Stimulated activated naive CD8-positive, alpha-beta T cell treated with anti-CD3 and anti-CD28 coated beads, Interleukin-15, Interleukin-2, amounts not matched to agents 100 U/mL and 50 U/mL, for 24 hours (primary cell): ENCODE data around the gene WDR45B.
A peak's percentile ranks its signal among the peaks of the same experiment; 100 is the strongest.
"Not testable (repeated sequence)": the region's sequence is repeated elsewhere in the genome, so short reads cannot be mapped to it uniquely, and the experiment has no call there.

Source experiments
- ATAC-seq: fragments of 150-1000 bp; cut with Tn5 transposase; one replicate; pipeline ENCODE4 v1.10.0; 2021
- DNase-seq: peaks from one replicate; pipeline ENCODE4 v3.0.0; 2021

The WDR45B gene

DNA sequence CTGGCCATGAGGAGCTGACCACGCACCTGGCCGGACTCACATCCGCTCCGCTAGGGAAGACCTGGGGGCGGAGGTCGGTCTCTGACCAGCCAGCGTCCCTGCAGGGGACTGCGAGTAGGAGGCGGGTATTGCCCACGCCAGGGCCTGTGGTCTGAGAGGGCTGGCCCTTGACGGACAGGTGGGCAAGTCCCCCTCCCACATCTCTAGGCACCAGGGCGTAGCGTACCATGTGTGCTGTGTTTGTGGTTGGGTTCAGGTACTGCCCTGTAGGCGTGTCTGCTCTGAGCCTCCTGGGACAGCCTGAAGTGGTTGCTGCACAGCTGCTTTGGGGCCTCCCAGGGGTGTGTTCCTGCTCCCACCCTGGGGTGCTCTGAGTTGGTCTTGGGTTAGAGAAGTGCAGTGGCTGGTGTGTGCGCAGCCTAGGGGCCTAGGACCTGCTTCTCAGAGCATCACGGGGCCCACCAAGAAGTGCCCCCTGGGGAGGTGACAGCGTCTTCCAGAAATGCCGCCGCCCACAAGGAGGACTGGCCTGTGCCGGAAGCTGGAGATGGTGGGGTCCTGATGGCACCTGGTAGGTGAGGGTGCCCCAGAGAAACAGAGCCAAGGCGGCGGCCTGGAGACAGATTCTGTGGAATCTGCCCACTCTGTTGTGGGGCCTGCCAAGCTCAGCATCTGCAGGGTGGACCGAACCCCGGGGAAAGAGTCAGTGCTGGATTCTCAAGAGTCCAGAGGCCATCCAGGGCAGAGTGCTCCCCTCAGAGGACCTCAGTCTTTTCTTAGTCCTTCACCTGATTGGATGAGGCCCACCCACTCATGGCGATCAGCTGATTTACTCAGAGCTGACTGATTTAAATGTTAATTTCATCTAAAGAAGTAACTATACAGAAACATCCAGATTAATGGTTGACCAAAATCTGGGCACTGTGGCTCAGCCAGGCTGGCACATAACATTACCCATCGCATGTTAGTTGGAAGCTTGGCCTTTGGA, 48.3 kb downstream of the WDR45B start:
- ATAC-seq (no peak), DNase-seq (no peak)

DNA sequence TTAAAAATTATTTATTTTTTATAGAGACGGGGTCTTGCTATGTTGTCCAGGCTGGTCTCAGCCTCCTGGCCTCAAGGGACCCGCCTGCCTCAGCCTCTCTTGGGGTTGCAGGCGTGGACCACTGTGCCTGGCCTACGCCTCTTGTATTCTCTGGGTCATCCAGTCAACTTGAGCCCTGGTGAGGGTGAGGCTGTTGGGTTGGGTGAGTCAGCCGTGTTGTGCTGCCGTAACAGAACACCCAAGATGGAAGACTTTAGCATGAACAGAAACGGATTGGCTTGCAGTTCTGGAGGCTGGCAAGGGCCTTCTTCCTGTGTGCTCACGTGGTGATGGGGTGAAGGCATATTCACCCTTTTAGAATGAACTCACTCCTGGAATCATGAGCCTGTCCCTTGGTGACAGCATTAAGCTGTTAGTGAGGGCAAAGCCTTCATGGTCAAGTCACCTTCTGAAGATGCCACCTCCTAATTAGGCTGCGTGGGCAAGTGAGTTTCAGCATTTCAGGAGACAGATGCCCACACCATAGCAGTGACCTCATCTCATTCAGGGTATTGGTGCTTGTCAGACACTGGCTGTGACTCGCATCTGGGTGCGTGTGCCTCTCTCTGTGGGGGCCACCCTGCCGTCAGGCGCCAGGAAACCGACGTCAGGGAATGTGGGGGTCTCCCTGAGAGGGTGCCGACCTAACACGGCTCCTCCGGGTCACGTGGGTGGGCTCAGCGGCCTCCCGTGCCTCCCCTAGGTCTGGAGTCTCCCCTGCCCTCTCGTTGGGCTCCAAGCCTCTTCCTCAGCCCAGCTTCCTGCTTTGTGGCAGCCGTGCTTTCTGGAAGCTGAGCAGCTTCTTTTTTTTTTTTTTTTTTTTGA, 49.8 kb downstream of the WDR45B start:
- ATAC-seq, result peak; percentile 51
- DNase-seq, result no peak

DNA sequence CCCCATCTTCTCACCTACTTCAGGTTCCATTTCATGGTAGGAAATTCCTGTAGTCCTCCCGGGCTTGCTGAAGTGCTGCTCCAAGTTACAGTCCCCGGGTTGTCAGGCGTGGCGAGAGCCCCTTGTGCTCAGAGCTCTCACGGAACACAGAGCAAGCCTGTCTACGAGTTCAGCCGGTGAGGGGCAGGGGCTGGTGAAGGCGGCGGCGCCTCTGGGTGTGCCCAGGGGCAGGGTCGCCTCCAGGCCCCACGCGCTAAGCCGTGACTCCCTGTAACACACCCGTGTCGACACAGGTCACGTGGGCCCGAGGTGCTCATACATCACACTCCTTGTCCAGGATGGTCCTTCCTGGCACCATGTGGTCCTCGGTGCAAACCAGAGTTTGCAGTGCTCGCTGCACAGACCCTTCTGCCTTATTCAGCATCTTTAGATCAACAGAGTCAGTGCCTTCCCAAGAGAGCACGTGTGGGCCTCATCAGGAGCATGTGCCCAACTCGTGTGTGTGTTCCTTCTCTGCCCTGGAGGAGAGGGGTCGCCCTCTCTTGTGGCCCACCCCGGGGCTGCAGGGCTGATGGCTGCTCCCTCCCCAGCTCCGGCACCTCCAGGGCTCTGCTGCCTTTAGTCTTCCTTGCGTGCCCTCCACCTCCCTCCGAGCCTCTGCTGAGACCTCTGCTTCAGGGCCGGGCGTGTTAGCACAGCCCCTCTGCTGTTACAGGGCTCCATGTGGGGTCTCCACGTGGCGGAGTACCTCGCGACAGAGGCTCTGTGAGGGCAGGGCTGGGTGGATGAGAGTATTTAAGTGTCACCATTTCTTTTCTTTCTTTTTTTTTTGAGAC, 51.2 kb downstream of the WDR45B start:
- ATAC-seq, result no peak

DNA sequence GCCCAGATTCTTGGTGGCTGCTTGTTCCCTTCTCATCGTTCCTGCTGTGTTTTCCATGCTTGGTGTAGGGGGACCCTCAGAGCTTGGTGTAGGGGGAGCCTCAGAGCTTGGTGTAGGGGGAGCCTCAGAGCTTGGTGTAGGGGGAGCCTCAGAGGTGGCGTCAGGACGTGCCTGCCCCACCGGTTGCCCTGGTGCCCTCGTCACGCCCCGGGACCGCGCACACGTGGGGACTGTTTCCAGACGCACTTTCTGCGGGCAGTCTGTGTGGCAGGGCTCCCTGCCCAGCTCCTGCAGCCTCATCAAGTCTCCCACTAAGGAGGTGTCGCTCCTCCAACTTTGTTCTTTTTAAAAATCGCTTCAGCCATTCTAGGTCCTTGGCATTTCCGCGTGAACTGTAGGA, 51.9 kb downstream of the WDR45B start:
- DNase-seq, result no peak
- no peak for ATAC-seq

More for the DNA sequence above, 51.2 kb downstream of the WDR45B start:
- DNase-seq, result no peak

DNA sequence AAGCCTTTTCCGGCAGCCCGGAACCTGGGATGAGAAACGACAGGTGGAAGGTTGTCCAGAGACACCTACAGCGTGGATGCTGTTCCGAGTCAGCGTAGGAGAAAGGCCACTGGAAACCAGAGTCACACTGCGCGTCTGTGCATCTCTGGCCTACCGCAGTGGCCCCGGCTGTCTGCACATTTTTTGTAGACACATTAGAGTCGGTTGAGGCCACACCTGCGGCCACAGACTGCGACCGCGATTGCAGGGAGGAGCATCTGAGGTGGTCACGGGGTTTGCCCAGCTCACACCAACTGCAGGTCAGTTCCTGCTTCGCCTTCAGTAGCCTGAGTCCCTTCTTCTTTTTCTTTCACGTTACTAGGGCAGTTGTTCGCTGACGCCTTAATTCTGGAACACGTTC, 52.4 kb downstream of the WDR45B start:
- no peak for ATAC-seq
- no peak for DNase-seq

DNA sequence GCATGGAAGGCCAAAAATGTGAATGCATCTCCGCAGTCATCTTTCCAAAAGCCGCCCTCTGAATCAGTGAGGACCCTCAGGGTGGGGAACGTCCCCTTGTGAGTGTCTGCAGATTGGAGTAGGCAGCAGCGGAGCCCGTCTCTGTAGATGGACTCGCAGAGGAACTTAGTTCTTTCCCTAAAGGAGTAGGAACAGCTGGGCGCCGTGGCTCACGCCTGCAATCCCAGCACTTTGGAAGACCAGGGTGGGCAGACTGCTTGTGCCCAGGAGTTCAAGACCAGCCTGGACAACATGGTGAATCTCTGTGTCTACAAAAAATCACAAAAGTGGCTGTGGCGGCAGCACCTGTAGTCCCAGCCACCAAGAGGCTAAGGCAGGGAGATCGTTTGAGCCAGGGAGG, 53.7 kb downstream of the WDR45B start:
- ATAC-seq, result no peak

DNA sequence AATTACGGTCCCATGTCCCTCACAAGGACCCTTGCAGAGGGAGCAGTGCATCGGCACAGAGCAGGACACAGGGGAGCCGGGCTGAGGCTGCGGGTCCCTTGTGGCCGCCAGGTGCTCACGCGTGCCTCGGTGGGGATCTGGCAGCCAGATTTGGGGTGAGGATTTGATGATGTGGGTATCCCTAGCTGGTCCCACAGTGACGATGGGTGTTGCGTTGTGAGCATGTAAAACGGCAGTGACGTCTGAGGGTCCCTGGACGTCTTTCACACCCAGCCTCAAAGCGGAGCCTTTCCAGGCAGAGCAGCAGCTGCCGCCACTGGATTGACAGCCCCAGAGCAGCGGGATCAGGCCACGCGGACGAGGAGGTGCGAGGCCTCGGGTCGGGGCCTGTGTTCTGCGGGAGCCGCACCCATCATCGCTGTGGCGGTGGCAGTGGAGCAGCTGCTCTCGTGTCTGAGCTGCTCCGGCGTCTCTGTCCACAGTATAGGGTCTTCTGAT, 54.6 kb downstream of the WDR45B start:
- ATAC-seq (no peak), DNase-seq (no peak)

More for the DNA sequence above, 53.7 kb downstream of the WDR45B start:
- DNase-seq, result no peak

DNA sequence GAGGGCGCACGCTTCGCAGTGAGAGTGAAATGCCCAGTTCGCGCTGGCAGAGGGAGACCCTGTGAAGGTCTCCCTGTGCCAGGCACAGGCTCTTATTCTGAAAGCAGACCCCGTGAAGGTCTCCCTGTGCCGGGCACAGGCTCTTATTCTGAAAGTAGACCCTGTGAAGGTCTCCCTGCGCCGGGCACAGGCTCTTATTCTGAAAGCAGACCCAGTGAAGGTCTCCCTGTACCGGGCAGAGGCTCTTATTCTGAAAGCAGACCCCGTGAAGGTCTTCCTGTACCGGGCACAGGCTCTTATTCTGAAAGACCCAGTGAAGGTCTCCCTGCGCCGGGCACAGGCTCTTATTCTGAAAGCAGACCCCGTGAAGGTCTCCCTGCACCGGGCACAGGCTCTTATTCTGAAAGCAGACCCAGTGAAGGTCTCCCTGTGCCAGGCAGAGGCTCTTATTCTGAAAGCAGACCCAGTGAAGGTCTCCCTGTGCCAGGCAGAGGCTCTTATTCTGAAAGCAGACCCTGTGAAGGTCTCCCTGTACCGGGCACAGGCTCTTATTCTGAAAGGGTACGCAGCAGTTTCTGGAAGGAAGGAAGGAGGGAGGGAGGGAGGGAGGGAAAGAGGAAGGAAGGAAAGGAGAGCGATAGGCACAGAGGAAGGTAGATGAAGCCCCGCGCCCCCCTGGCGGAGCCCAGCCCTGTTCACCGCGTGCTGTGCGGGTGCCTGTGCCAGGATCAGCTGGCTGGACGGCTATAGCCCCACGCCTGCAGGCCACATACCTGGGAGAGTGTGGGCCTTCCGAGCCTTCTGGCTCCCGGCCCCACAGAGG, 55.3 kb downstream of the WDR45B start:
- ATAC-seq (no peak), DNase-seq (peak; percentile 48)

DNA sequence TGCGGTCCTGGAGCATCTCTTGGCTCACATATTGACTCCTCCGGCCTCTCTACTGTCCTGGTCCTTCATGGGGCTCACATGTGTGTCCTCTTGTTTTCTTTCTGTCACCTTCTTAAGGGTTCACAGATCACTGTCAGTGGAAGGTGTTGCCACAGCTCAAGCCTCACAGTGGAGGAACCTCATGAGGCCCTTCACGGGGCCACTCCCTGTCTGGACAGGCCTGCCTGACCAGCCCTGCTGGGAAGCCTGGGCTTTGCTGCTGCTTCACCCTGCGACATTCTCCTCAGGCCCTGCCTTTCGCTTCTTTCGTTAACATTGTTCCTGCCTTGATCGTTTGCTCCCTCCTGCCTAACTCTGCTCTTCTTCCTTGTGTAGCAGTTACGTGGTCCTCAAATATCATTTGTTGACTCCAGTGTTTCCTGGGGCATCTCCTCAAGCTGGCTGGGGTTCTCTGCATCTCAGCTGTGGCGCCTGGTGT, 55.9 kb downstream of the WDR45B start:
- DNase-seq, result no peak
- no peak for ATAC-seq

DNA sequence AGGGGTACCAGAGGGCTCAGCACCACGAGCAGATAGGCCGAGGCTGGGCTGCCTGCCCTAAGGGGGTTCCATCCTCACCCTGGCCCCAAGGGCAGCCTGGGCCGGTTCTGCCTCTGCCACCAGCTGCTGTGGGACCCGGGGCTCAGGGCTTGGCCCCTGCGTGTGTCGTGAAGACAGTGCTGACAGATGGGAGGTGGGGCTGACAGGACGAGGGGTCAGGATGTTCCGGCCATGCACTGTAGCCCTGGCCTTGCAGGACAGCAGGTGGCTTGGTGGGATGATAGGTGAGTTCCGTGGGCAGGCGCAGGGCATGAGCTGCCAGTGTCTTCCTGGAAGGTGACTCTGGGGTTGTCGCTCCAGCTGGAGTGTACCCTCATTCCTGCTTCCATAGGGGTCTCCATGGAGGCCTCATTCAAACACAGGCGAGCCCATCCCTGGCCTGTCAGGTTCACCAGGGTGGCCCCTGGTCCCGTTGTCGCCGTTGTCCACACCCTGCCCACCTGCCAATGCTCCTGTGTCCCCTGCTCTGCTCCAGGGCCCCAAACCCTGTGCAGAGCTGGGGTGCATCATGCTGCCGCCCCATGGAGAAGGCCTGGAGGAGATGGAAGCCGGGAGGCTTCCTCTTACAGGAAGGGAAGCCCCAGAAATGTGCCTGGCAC, 57.2 kb downstream of the WDR45B start:
- no peak for ATAC-seq
- no peak for DNase-seq

DNA sequence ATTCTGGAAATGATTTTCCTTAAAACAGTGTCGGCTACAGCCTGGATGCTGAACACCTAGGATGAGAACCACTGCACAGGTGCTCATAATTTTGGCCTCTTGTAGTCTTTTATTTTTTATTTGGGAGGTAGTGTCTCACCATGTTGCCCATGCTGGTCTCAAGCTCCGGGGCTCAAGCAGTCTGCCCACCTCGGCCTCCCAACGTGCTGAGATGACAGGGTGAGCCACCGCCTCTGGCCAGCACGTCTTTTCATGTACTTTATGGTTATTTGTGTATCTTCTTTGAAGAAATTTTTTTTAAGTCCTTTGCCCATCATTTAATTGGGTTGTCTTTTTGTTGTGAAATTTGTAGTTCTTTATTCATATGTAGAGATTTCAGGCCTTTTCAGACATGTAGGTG, 58.0 kb downstream of the WDR45B start:
- ATAC-seq (no peak), DNase-seq (no peak)

DNA sequence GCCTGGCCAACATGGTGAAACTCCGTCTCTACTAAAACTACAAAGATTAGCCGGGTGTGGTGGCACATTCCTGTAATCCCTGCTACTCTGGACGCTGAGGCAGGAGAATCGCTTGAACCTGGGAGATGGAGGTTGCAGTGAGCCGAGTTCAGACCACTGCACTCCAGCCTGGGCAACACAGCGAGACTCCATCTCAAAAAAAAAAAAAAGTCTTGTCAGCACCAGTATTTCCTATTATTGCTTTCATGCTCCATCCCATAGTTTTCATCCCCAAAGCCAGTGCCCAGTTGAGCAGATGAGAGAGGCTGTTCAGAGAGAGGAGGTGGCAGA, 58.4 kb downstream of the WDR45B start:
- DNase-seq (no peak), ATAC-seq (no peak)

DNA sequence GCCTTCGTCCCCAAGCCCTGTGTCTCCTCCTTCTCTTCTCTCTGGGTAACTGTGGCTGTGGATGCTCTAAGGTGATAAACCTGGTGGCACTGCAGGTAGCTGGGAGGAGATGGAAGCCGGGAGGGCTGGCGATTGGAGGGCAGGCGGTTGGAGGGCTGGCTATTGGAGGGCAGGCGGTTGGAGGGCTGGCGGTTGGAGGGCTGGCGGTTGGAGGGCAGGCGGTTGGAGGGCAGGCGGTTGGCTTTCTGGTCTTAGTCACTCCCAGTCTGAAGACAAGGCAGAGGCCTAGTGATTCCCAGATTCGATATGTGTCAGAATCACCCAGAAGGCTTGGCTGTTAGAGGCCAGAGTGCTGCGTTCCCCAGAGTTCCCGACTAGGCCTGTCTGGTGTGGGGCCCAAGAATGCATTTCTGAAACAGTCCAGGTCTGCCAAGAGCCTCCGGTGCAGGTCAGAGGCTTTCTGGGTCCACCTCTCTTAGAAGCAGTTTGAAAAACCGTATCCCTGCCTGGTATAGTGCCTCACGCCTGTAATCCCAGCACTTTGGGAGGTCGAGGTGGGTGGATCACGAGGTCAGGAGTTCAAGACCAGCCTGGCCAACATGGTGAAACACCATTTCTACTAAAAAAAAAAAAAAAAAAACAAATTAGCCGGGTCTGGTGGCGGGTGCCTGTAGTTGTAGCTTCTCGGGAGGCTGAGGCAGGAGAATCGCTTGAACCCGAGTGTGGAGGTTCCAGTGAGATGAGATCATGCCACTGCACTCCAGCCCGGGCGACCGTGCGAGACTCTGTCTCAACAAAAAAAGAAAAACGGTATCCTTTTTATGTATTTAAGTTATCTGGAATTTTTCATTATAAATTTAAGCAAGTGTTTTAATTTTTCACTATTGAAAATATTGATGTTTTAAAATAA, 59.7 kb downstream of the WDR45B start:
- no peak for DNase-seq
- ATAC-seq, result no peak

DNA sequence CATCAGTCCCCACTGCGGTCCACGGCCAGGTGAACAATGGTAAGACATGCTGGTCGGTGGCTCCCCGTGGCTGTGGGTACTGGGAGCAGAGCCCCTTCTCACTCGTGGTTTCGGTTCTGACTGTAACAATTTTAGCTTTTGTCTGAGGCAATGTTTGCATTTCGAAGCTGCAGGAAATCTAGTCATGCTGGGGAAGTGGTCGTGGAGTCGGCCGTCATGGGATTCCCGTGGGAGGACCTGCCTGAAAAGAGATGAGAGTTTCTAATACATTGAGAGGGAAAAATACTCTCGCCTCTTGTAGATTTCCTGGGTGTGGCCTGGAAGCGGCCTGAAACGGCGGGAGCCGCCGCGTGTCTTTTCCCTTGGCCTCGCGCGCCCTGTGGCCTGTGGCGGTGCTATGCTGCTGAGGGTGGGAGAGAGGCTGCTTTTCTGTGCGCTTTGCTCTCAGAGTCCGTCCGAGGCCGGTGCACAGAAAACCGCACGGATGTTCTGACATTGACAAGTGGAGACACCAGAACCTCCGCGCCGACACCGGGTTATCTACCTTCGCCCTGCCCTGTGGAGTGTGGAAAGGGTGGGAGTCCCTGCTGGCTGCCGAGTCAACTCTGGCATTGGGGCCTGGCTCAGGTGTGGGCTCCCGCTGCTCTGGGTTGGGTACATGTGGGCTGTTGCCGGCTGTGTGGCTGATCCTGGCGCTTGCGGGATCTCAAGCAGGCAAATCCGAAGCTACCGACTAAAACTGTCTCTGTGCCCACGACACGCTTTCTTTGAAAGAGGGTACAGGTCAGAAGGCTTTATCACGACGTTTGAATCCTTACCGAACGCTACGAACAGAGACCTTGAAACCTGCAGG, 60.8 kb downstream of the WDR45B start:
- ATAC-seq, result no peak
- no peak for DNase-seq

DNA sequence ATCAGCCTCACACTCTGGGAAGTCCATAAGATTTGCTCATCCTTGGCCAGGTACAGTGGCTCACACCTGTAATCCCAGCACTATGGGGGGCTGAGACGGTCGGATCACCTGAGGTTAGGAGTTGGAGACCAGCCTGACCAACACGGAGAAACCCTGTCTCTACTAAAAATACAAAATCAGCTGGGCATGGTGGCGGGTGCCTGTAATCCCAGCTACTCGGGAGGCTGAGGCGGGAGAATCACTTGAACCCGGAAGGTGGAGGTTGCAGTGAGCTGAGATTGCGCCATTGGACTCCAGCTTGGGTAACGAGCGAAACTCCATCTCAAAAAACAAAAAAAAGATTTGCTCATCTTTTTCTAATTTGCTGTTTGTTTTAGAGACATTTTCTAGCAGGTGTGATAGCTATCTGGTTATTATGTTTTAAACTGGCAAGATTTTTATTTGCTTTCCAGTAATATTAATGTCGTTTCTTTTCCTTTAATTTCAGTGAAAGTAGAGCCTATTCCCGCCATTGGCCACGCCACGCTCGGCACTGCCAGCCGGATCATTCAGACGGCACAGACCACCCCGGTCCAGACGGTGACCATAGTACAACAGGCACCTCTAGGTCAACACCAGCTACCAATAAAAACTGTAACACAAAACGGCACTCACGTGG, 61.5 kb downstream of the WDR45B start:
- no peak for DNase-seq
- ATAC-seq, result no peak

DNA sequence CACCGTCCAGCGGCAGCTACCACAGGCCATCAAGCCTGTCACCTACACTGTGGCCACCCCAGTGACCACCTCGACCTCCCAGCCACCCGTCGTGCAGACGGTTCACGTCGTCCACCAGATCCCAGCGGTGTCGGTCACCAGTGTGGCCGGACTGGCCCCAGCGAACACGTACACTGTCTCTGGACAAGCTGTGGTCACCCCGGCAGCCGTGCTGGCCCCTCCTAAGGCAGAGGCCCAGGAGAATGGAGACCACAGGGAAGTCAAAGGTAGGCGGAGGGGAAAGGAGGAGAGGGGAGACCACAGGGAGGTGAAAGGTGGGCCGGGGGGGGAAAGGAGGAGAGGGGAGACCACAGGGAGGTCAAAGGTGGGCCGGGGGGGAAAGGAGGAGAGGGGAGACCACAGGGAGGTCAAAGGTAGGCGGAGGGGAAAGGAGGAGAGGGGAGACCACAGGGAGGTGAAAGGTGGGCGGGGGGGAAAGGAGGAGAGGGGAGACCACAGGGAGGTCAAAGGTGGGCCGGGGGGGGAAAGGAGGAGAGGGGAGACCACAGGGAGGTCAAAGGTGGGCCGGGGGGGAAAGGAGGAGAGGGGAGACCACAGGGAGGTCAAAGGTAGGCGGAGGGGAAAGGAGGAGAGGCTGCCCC, 62.2 kb downstream of the WDR45B start:
- not testable (repeated sequence) for ATAC-seq
- peak; percentile 49 for DNase-seq

DNA sequence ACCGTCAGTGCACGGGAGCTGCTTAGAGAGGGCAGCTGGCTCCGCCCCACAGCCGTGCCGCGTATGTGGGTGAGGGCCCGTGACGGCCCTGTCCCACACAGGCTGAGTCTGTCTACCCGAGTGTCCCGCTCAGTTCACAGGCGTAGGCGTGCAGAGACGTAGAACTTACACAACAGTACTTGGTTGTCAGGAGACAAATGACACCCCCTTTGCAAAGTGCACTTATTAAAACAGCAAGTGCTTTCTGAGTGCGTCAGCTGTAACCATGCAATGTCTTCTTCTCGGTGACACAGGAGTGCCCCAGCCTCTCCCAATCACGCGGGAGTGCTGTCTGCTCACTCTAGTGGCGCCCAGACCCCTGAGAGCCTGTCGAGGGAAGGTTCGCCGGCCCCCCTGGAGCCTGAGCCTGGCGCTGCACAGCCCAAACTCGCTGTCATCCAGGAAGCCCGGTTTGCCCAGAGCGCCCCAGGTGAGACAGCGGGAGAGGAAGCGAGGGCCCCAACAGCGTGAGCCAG, 64.5 kb downstream of the WDR45B start:
- DNase-seq (no peak), ATAC-seq (peak; percentile 67)
